Caco-2 (cell line): Measurements from ENCODE around the gene CNOT8. TPM values are rescaled to one million over a fixed set of nuclear protein-coding genes. Genes with fewer than 3 reads are reported as not detected.
"Not testable (repeated sequence)": the region's sequence is repeated elsewhere in the genome, so short reads cannot be mapped to it uniquely, and the experiment has no call there.

Source experiments
- BruUV-seq: library from RNA; stranded (reverse); fragments of 400-500 nt; replicated peaks from 2 replicates; lab custom pipeline; 2021; lab: Mats Ljungman, UMichigan
- CTCF ChIA-PET: fragments of 300-600 bp; sonication (Branson Sonifier 250); formaldehyde crosslinking; loops from one replicate; lab custom pipeline; 2022; ENCODE audit warnings: antibody characterized with exemption; lab: Charles Lee
- POLR2A ChIA-PET: fragments of 300-600 bp; sonication (Branson Sonifier 250); formaldehyde crosslinking; loops from one replicate; lab custom pipeline; 2022; ENCODE audit warnings: antibody characterized with exemption; lab: Charles Lee
- DNase-seq, 2 experiments: peaks; one replicate each; pipeline versions ENCODE4 v3.0.0 to v3.0.0-alpha.2; 2020 to 2022
- H3K27me3 ChIP-seq: replicated peaks from 2 replicates; pipeline ENCODE4 v1.6.0; 2011; ENCODE audit warnings: low read length; ENCODE audit not compliant: control insufficient read depth, insufficient read depth
- H3K36me3 ChIP-seq: 2 replicates; pipeline ENCODE4 v1.5.1; 2011; ENCODE audit warnings: low read length; ENCODE audit not compliant: control insufficient read depth, insufficient read depth
- H3K4me1 ChIP-seq: fragments of 250-450 bp; sonication (Bioruptor Pico); 2 replicates; pipeline ENCODE4 v1.5.1; 2020; ENCODE audit warnings: mild to moderate bottlenecking
- H3K4me3 ChIP-seq: 2 replicates; pipeline ENCODE4 v1.5.1; 2011; ENCODE audit warnings: low read depth, mild to moderate bottlenecking, control low read depth, low read length
- H3K9me3 ChIP-seq: fragments of 250-450 bp; sonication (Bioruptor Pico); 2 replicates; pipeline ENCODE4 v1.5.1; 2020; ENCODE audit warnings: mild to moderate bottlenecking, moderate library complexity
- H3K27ac Mint-ChIP-seq: one replicate; pipeline ENCODE4 v1.8.0; 2022; ENCODE audit warnings: mixed read lengths; ENCODE audit not compliant: unreplicated experiment
- H3K27me3 Mint-ChIP-seq: one replicate; pipeline ENCODE4 v1.8.0; 2022; ENCODE audit warnings: mixed read lengths; ENCODE audit not compliant: insufficient read depth, unreplicated experiment
- H3K36me3 Mint-ChIP-seq: one replicate; pipeline ENCODE4 v1.8.0; 2022; ENCODE audit warnings: mild to moderate bottlenecking, mixed read lengths; ENCODE audit not compliant: insufficient read depth, unreplicated experiment
- H3K4me1 Mint-ChIP-seq: one replicate; pipeline ENCODE4 v1.8.0; 2022; ENCODE audit warnings: low read depth, mixed read lengths; ENCODE audit not compliant: unreplicated experiment
- H3K4me3 Mint-ChIP-seq: one replicate; pipeline ENCODE4 v1.8.0; 2022; ENCODE audit warnings: mild to moderate bottlenecking, moderate library complexity, mixed read lengths; ENCODE audit not compliant: unreplicated experiment
- H3K9me3 Mint-ChIP-seq: one replicate; pipeline ENCODE4 v1.8.0; 2022; ENCODE audit warnings: mixed read lengths; ENCODE audit not compliant: unreplicated experiment
- intact Hi-C: fragments of 100-400 bp; cut with micrococcal nuclease; formaldehyde crosslinking; loops from one replicate; pipeline ENCODE4 v1.10.0; 2022; ENCODE audit not compliant: unreplicated experiment
- total RNA-seq: library from RNA; stranded (reverse); gene quantifications from 2 replicates; pipeline ENCODE4 v1.2.3, GENCODE V29; 2022
- TF ChIP-seq, protein P1 (sequence below), 2 experiments: fragments of 200-600 bp in 1 of 2; IDR thresholded peaks; 1 replicate in 1 of 2; 2 replicates in 1 of 2; pipeline versions ENCODE4 v1.5.1 to v1.8.0; 2011 to 2022; ENCODE audit warnings: antibody characterized with exemption in 1 of 2, control low read depth in 1 of 2, inconsistent platforms in 1 of 2, low read depth in 1 of 2, low read length in 1 of 2, mild to moderate bottlenecking in 1 of 2, moderate library complexity in 1 of 2; ENCODE audit not compliant: insufficient read depth in 1 of 2, severe bottlenecking in 1 of 2, unreplicated experiment in 1 of 2

CNOT8 gene
- total RNA-seq, 1 experiment from 2014 or later: 38.1 TPM

DNA sequence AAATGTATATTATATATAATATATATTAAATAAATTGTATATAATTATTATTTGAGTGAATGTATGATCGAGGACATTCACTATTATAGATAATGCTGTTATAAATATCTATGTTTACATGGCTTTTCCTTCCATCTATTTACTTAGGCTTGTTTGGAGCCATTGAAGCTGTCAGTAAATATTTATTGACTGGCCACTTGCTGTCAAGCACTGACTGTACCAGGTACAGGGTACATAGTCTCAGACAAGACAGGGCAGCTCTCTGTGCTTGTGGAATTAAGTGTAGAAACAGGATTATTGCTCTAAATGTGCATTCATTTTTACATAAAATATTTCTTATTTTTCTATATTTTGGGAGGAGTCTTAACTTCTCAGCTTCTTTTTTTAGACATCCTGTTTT is 24.4 kb upstream of the CNOT8 start:
- H3K36me3 ChIP-seq: no peaks in the 10 kb centered on the region
- CTCF ChIA-PET: no interaction called here
- POLR2A ChIA-PET: no interaction called here
- no peaks in the 10 kb centered on the region for H3K27me3 ChIP-seq
- TF ChIP-seq, protein P1, sequence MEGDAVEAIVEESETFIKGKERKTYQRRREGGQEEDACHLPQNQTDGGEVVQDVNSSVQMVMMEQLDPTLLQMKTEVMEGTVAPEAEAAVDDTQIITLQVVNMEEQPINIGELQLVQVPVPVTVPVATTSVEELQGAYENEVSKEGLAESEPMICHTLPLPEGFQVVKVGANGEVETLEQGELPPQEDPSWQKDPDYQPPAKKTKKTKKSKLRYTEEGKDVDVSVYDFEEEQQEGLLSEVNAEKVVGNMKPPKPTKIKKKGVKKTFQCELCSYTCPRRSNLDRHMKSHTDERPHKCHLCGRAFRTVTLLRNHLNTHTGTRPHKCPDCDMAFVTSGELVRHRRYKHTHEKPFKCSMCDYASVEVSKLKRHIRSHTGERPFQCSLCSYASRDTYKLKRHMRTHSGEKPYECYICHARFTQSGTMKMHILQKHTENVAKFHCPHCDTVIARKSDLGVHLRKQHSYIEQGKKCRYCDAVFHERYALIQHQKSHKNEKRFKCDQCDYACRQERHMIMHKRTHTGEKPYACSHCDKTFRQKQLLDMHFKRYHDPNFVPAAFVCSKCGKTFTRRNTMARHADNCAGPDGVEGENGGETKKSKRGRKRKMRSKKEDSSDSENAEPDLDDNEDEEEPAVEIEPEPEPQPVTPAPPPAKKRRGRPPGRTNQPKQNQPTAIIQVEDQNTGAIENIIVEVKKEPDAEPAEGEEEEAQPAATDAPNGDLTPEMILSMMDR (IDR thresholded peaks at IDR 0.05; ENCODE audit: insufficient read depth in 1 of 2, low read depth in 1 of 2, low read length in 1 of 2, severe bottlenecking in 1 of 2, unreplicated experiment in 1 of 2): no peak
- intact Hi-C loops: no loop called here
- H3K36me3 Mint-ChIP-seq: peaks cover 21% of the 10 kb centered on the region
- no peaks in the 10 kb centered on the region for H3K27me3 Mint-ChIP-seq
- peaks cover 19% of the 10 kb centered on the region for H3K4me1 ChIP-seq
- BruUV-seq: no TSS peak
- no peak overlapping the region for H3K27ac Mint-ChIP-seq
- peaks cover 22% of the 10 kb centered on the region for H3K4me1 Mint-ChIP-seq
- no peak overlapping the region for H3K4me3 Mint-ChIP-seq
- H3K9me3 ChIP-seq: no peaks in the 10 kb centered on the region
- H3K9me3 Mint-ChIP-seq: no peaks in the 10 kb centered on the region
- no peak for DNase-seq
- H3K4me3 ChIP-seq: no peak overlapping the region

DNA sequence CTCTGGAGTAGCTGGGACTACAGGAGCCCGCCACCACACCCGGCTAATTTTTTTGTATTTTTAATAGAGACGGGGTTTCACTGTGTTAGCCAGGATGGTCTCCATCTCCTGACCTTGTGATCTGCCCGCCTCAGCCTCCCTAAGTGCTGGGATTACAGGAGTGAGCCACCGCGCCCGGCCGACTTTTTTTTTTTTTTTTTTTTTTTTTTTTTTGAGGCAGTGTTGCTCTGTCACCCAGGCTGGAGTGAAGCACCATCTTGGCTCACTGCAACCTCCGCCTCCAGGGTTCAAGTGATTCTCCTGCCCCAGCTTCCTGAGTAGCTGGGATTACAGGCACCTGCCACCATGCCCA is 22.8 kb upstream of the CNOT8 start:
- peaks cover 32% of the 10 kb centered on the region for H3K4me1 Mint-ChIP-seq
- CTCF ChIA-PET, POLR2A ChIA-PET: not testable (repeated sequence)

DNA sequence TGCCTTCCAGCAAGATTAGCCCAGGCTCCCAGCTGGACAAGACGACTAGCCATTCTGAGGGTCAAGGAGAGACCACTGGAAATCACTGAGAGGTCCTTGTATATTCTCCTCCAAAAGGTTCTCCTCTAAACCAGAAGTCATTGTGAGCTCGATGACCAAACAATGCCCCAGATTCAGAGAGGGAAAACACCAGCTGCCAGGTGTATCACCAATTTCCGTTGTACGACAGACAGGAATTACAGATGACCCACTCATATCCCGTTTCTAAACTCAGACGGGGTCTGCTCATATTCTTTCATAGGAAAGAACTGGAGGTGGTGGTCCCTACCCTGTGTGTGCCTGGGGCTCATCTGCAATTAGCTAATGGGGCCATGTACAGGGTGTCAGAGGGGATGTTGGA is 22.2 kb upstream of the CNOT8 start:
- Mint-ChIP-seq H3K27ac (no peak overlapping the region), H3K4me3 (no peak overlapping the region), H3K27me3 (no peaks in the 10 kb centered on the region), H3K4me1 (peaks cover 37% of the 10 kb centered on the region), H3K9me3 (no peaks in the 10 kb centered on the region), H3K36me3 (peaks cover 27% of the 10 kb centered on the region)
- Histone ChIP-seq H3K4me3 (no peak overlapping the region), H3K4me1 (peaks cover 30% of the 10 kb centered on the region), H3K9me3 (no peaks in the 10 kb centered on the region), H3K27me3 (no peaks in the 10 kb centered on the region), H3K36me3 (no peaks in the 10 kb centered on the region)
- POLR2A ChIA-PET: no interaction called here
- CTCF ChIA-PET: no interaction called here
- intact Hi-C loops: no loop called here
- TF ChIP-seq, protein P1 (IDR thresholded peaks at IDR 0.05; ENCODE audit: insufficient read depth in 1 of 2, low read depth in 1 of 2, low read length in 1 of 2, severe bottlenecking in 1 of 2, unreplicated experiment in 1 of 2): no peak
- no peak for DNase-seq
- BruUV-seq: no TSS peak

More for the DNA sequence above, 22.8 kb upstream of the CNOT8 start:
- H3K27me3 ChIP-seq, DNase-seq, H3K27ac Mint-ChIP-seq, H3K36me3 ChIP-seq, H3K9me3 ChIP-seq, H3K27me3 Mint-ChIP-seq, H3K9me3 Mint-ChIP-seq, H3K4me3 Mint-ChIP-seq, BruUV-seq, intact Hi-C loops, H3K4me3 ChIP-seq: not testable (repeated sequence)
- H3K4me1 ChIP-seq: peaks cover 25% of the 10 kb centered on the region
- peaks cover 25% of the 10 kb centered on the region for H3K36me3 Mint-ChIP-seq
